Ectodermal cell (in vitro differentiated cells): ENCODE results near the gene ATG101.
A peak's percentile ranks its signal among the peaks of the same experiment; 100 is the strongest.

ENCODE experiments used
- H3K27ac ChIP-seq: 2 replicates; pipeline ENCODE4 v1.7.0; 2013; ENCODE audit warnings: mild to moderate bottlenecking, low read depth, low read length; ENCODE audit not compliant: insufficient read depth, poor library complexity, severe bottlenecking
- H3K27me3 ChIP-seq: 2 replicates; pipeline ENCODE4 v1.7.0; 2013; ENCODE audit warnings: mild to moderate bottlenecking, low read length; ENCODE audit not compliant: insufficient read depth, control insufficient read depth, poor library complexity, severe bottlenecking
- H3K36me3 ChIP-seq: one replicate; pipeline ENCODE4 v1.7.0; 2013; ENCODE audit warnings: low read length; ENCODE audit not compliant: control insufficient read depth, insufficient read depth
- H3K4me1 ChIP-seq: one replicate; pipeline ENCODE4 v1.7.0; 2013; ENCODE audit warnings: low read length; ENCODE audit not compliant: control insufficient read depth, insufficient read depth
- H3K4me3 ChIP-seq: 2 replicates; pipeline ENCODE4 v1.7.0; 2013; ENCODE audit warnings: low read depth, low read length, control low read depth; ENCODE audit not compliant: insufficient read depth
- H3K9me3 ChIP-seq: 2 replicates; pipeline ENCODE4 v1.7.0; 2013; ENCODE audit warnings: mild to moderate bottlenecking, low read length, moderate library complexity; ENCODE audit not compliant: control insufficient read depth
- WGBS, 2 experiments: methylation state at CpG; one replicate each; pipeline ENCODE4 v1.1.7; 2013; ENCODE audit warnings: missing lambda C conversion rate in 2 of 2; 5-methylcytosine and 5-hydroxymethylcytosine counted together

Gene ATG101

DNA sequence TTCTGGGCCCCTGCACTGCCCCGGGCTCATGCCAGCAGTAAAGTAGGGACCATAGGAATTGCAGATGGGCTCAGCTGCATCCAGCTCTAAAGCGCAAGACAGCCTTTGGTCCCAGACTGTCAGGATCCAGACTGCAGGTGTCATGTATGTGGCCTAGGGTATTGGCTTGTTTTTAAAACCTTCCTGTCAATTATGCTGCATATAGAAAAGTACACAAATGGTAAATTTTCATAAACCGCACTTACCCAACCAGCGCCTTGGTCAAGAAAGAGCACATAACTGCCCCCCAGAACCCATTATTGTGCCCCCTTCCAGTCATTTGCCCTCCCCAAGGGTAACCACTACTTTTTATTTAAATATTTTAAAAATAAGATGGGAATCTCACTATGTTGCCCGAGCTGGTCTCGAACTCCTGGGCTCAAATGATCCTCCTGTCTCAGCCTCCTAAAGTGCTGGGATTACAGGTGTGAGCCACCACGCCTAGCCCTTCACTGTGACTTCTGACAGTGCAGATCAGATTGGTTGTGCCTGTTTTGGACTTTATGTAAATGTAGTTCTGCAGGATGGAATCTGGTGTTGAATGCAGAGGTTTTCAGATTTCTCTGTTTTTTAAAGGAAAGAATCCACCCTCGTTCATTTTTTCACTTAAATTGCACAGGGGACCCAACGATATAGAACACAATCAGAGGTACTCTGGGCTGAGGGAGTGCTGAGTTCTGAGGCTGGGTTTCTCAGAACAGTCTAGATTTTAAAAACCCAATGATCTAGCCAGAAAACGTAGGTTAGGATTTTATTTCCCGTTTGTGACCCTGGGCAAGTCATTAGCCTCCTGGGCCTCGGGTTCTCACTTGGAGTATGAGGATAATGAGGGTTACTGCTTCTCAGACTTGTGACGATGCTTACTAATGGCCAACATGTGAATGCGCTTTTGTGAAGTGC is 11.9 kb upstream of the ATG101 start:
- H3K4me1 ChIP-seq, result peaks cover 9% of the 10 kb centered on the region
- no peak overlapping the region for H3K27ac ChIP-seq
- no peaks in the 10 kb centered on the region for H3K9me3 ChIP-seq
- H3K36me3 ChIP-seq, result peaks cover 3% of the 10 kb centered on the region
- H3K27me3 ChIP-seq, result no peaks in the 10 kb centered on the region
- H3K4me3 ChIP-seq, result no peak overlapping the region
- 91% methylated on average over 14 of the region's 14 CpGs for WGBS, 2 experiments

DNA sequence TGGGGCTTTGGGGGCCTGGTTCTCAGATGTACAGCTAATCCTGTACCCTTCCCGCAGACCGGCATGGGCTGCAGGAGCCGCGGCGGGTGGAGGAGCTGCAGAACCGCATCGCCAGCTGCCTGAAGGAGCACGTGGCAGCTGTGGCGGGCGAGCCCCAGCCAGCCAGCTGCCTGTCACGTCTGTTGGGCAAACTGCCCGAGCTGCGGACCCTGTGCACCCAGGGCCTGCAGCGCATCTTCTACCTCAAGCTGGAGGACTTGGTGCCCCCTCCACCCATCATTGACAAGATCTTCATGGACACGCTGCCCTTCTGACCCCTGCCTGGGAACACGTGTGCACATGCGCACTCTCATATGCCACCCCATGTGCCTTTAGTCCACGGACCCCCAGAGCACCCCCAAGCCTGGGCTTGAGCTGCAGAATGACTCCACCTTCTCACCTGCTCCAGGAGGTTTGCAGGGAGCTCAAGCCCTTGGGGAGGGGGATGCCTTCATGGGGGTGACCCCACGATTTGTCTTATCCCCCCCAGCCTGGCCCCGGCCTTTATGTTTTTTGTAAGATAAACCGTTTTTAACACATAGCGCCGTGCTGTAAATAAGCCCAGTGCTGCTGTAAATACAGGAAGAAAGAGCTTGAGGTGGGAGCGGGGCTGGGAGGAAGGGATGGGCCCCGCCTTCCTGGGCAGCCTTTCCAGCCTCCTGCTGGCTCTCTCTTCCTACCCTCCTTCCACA is 11.0 kb upstream of the ATG101 start:
- Histone ChIP-seq H3K4me1 (peaks cover 9% of the 10 kb centered on the region), H3K27me3 (no peaks in the 10 kb centered on the region), H3K27ac (no peak overlapping the region), H3K36me3 (peaks cover 3% of the 10 kb centered on the region), H3K4me3 (no peak overlapping the region), H3K9me3 (no peaks in the 10 kb centered on the region)
- WGBS, 2 experiments, result 92% methylated on average over 24 of the region's 25 CpGs

DNA sequence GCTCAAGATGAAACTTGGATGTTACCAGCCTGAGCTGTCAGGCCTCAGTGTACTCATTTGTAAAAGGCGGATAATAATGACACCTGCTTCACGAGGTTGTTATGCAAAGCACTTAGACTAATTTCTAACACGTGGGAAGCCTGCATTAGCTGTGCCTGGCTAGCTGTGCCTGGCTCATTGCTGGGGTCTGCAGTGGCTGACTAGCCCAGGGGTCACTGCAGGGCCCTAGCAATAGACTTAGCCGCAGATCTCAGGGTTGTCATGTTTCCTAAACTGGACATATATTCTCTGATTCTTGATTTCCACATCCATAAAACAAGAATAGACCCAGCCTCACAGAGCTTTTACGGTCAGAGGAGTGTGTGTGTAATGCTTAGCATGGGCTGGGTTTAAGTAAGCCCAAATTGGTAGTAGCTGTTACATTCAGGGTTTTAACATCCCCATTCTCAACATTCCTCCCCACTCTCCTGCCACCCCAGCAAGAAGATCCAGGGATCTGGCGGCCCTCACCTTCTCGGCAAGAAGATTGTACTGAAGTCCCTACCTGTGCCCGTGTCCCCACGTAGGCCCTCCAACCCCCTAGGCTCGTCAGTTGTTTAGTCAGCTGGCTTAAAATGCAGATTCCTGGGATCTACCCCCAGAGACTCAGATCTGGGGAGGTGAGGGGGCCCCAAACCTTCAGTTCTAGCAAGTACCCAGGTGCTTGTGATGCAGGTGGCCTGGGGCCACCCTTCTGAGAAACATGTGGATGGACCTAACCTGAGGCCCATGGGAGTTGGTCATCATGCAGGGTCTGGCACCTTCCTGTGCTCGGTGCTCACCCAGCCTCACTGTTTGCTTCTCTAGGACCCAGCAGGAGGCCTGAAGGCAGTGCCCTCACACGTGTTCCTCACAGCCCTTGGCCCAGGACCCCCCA is 9.9 kb upstream of the ATG101 start:
- Histone ChIP-seq H3K4me1 (peaks cover 9% of the 10 kb centered on the region), H3K27ac (no peak overlapping the region), H3K9me3 (no peaks in the 10 kb centered on the region), H3K36me3 (peaks cover 3% of the 10 kb centered on the region), H3K27me3 (peaks cover 1% of the 10 kb centered on the region), H3K4me3 (no peak overlapping the region)
- WGBS, 2 experiments, result 85 to 88% methylated on average over 11 of the region's 12 CpGs

DNA sequence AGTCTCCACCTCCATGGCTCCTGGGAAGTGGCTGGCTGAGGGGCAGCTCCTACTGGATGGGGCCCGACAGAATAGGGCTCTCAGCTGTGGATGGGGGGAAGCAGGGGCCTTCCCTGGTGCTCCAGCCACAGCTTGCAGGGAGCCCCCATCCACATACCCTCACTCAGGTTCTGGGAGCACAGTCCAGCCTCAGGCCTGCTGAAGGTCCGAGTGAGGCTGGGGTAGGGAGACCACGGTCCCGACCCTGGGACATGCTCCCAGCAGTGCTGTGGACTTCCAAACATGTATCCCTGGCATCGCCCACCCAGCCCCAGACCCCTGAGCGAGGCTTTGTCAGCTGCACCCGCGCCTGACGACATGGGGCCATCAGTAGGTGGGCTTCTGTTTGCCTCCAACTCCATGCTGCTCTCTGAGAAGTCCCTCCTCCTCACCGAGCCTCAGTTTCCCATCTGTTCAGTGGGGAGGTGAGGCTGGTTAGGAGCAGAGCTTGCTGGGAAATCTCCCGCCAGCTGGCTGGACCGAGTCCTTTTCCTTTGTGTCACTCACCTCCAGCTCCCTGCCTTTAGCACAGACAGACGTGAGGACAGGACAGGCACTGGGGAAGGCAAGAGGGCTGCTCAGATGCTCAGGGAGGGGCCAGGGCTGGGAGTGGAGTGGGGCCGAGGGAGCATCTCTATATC is 9.1 kb upstream of the ATG101 start:
- Histone ChIP-seq H3K4me3 (no peak overlapping the region), H3K27ac (no peak overlapping the region)
- whole genome bisulfite sequencing, 2 experiments, result 91 to 93% methylated on average over 14 of the region's 14 CpGs

DNA sequence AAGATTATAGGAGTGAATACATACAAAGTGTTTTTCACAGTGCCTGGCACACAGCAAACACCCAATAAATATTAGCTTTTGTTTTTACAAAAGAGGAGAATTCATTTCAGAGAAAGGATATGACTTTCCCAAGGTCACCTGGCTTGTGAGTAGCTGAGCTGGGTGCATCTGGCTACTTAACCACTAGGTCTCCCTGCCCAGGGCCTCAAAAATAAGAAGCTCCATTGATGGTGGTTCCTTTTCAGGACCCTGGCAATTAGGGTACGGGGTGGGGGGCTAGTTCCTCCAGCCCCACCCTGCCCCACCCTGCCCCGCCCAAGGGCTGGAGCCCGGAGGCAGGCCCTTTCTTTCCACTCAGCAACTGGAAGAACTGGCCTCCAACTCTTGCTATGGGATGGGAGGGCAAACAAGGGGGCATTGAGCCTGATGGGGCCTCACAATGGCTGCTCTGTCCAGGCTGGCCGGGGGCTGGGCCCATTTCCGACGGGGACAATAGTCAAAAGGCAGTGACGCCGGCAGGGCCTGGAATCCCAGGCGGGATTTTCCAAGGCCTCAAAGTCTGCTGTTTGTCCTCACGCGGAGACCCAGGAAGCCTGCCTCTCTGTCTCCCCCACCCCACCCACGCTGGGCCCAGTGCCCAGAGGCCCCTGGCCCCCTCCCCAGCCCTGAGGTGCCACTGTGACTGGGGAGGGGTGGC is 8.2 kb upstream of the ATG101 start:
- no peaks in the 10 kb centered on the region for H3K9me3 ChIP-seq
- peaks cover 9% of the 10 kb centered on the region for H3K4me1 ChIP-seq
- peaks cover 7% of the 10 kb centered on the region for H3K27me3 ChIP-seq
- H3K36me3 ChIP-seq, result no peaks in the 10 kb centered on the region
- peak overlapping the region; percentile 74 for H3K27ac ChIP-seq
- 60 to 61% methylated on average over 12 of the region's 12 CpGs for WGBS, 2 experiments
- no peak overlapping the region for H3K4me3 ChIP-seq

More for the DNA sequence above, 9.1 kb upstream of the ATG101 start:
- Histone ChIP-seq H3K36me3 (peaks cover 3% of the 10 kb centered on the region), H3K27me3 (peaks cover 6% of the 10 kb centered on the region), H3K4me1 (peaks cover 9% of the 10 kb centered on the region), H3K9me3 (no peaks in the 10 kb centered on the region)

DNA sequence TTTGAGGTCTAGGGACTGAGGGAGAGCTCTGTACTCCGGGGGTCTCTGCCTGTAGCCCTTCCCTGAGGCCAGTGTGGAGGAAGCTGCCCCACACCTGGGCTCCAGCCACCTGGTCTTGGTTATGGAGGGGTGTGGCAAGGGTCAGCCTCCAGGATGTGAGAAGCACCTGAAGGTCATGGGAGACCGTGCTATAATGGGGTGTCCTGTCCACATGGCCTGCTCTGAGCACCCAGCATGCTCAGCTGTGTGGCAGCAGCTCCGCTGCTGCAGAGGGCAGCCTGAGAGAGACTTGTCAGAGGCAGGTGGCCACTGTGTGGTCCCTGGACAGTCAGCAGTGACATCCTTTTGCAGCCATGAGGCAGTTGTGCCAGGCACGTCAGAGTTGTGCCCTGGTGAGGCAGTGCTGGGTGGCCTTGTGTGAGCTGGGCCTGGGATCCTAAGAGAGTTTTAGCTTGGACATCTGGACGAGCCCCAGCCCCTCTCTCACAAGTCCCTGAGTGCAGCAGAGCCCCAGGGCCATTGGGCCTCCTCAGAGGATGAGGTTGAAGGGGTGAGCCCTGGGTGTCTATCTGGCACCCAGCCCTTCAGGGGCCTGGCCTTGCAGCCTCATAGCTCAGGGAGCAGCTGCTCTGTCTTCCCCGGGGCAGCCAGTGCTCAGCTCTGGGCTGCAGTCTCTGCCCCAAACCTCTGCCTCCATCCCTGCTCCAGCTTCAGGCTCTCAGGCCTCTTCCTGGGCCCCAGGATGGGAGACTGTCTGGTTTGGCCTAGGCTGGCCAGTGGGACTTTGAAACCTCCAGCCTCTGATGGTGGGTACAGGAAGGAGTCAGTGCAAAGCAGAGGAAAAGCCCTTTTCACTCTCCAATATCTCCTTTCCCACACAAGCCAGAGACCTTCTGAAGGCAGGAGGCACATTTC is 7.4 kb upstream of the ATG101 start:
- H3K4me3 ChIP-seq, result no peak overlapping the region
- H3K4me1 ChIP-seq, result peaks cover 9% of the 10 kb centered on the region
- no peaks in the 10 kb centered on the region for H3K36me3 ChIP-seq
- WGBS, 2 experiments, result 92 to 93% methylated on average over 6 of the region's 6 CpGs
- H3K27ac ChIP-seq, result peak overlapping the region; percentile 74
- H3K9me3 ChIP-seq, result no peaks in the 10 kb centered on the region
- H3K27me3 ChIP-seq, result peaks cover 15% of the 10 kb centered on the region

DNA sequence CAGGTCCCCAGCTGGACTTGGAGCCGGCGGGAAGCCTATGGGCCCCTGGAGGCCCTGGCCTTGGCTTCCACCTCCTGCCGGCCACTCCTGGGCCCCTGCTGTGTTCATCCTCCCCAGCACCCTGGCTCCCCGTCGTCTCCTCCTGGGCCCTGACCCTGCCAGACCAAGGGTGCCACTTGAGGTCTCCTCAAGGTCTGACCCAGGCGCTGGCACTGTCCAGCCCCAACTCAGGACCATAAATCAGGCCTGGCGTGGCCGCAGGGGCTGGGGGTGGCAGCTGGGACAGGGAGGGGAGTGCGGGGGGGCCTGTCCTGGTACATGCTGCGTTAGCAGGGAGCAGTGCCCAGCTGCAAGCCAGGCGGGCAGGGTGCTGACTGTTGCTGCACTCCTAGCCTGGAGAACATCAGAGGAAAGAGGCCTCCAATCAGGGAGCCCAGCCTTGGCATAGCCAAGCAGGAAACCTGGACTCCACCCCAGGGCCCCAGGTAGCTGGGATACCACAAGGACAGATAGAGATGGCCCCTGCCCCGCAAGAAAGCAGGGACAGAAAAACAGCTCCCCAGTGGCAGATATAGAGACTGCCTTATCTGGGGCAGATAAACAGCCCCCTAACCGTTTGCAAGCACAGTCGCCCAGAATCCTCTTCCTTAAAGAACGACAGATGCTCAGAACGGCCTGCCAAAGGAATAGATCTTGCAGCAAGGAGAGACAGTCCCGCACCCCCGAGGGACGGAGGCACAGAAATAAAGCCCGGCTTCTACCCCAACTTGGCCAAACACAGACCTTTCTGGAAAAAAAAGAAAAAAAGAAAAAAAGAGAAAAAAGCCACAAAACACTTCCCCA is 6.5 kb upstream of the ATG101 start:
- Histone ChIP-seq H3K4me1 (peaks cover 9% of the 10 kb centered on the region), H3K27me3 (peaks cover 15% of the 10 kb centered on the region), H3K4me3 (no peak overlapping the region), H3K27ac (no peak overlapping the region), H3K36me3 (no peaks in the 10 kb centered on the region), H3K9me3 (no peaks in the 10 kb centered on the region)
- WGBS, 2 experiments, result 91 to 93% methylated on average over 20 of the region's 20 CpGs

DNA sequence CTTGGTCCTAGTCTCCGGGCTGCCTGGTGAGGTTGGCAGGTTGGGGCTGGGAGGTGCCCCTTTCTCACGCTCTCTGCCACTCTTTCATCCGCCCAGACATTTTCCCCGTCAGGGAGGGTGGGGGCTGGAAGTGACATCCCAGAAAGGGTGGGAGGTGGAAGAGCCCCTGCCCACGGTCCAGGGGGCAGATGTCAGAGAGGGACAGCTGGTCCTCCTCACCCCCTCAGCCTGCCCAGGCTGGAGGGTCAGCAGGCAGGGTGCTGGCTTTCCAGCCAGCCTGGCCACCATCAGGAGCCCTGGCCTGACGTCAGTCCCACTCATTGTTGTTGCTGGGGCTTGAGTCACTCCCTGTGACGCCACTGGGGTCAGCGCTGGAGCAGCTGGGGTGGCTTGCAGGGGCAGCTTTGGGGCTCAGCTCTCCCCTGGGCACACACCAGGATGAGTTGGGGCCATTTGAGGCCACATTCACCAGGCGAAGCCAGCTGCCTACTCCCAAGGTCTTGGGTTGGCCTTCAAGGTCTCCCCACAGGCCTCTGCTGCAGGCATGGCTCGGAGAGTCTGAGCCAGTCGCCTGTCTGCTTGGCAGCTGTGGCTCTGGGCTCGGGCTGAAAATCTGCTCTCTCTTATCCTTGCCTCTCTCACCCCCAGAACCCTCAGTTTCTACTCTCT is 5.7 kb upstream of the ATG101 start:
- 84% methylated on average over 12 of the region's 12 CpGs for WGBS, 2 experiments
- Histone ChIP-seq H3K9me3 (no peaks in the 10 kb centered on the region), H3K27ac (no peak overlapping the region), H3K36me3 (no peaks in the 10 kb centered on the region), H3K4me3 (no peak overlapping the region), H3K4me1 (peaks cover 9% of the 10 kb centered on the region), H3K27me3 (peaks cover 15% of the 10 kb centered on the region)
